Esophagus (tissue), 2 donors: ENCODE measurements around the gene COX8C. TPM values are rescaled to one million over a fixed set of nuclear protein-coding genes. Genes with fewer than 3 reads are reported as not detected.
A peak's percentile ranks its signal among the peaks of the same experiment; 100 is the strongest.

Experiments
- H3K27ac ChIP-seq, 2 donors: one replicate each; pipeline ENCODE4 v1.5.1; 2013; ENCODE audit warnings: low read depth in 2 of 2, mild to moderate bottlenecking in 2 of 2, inconsistent platforms in 1 of 2, low read length in 1 of 2, moderate library complexity in 1 of 2
- H3K27me3 ChIP-seq, 2 donors: one replicate each; pipeline ENCODE4 v1.6.1; 2013; ENCODE audit warnings: low read length in 2 of 2, control low read depth in 1 of 2, mild to moderate bottlenecking in 1 of 2; ENCODE audit not compliant: insufficient read depth in 2 of 2, control insufficient read depth in 1 of 2
- H3K36me3 ChIP-seq, 2 donors: one replicate each; pipeline ENCODE4 v1.6.1; 2013; ENCODE audit warnings: low read length in 1 of 2; ENCODE audit not compliant: control insufficient read depth in 2 of 2, insufficient read depth in 2 of 2
- H3K4me1 ChIP-seq, 2 donors: one replicate each; pipeline ENCODE4 v1.6.1; 2013; ENCODE audit warnings: low read length in 1 of 2; ENCODE audit not compliant: control insufficient read depth in 2 of 2, insufficient read depth in 2 of 2
- H3K4me3 ChIP-seq, 2 donors: one replicate each; pipeline ENCODE4 v1.5.1; 2013; ENCODE audit warnings: low read length in 2 of 2, mild to moderate bottlenecking in 2 of 2, low read depth in 1 of 2, moderate library complexity in 1 of 2
- H3K9me3 ChIP-seq, 2 donors: one replicate each; pipeline ENCODE4 v1.6.1; 2013; ENCODE audit warnings: mild to moderate bottlenecking in 2 of 2, low read depth in 1 of 2, low read length in 1 of 2, moderate library complexity in 1 of 2; ENCODE audit not compliant: control insufficient read depth in 2 of 2, insufficient read depth in 1 of 2
- WGBS, 2 donors: extraction: QIAGEN DNeasy Blood & Tissue Kit; methylation state at CpG; one replicate each; pipeline ENCODE4 v1.1.7; 2013; 5-methylcytosine and 5-hydroxymethylcytosine counted together
- polyA plus RNA-seq, 2 donors: library from polyadenylated mRNA; stranded (reverse); fragments of 200-250 nt; gene quantifications; one replicate each; pipeline ENCODE4 v1.2.3, GENCODE V29; 2013
- donor health status: healthy with polysubstance abuse.
- donor health status: Bipolar disorder and iron deficiency.

COX8C gene
- not detected for polyA plus RNA-seq

GRCh38 chr14:93346926-93347721 lies at the start of gene COX8C:
Gene COX8C (plus strand): TSS chr14:93347182. CDS start chr14:93347269, 87 bp downstream.
- H3K4me1 ChIP-seq = no peaks in the 10 kb centered on the region
- H3K36me3 ChIP-seq = no peaks in the 10 kb centered on the region
- 96 to 97% methylated on average over 55 to 60 of the region's 60 CpGs for WGBS, 2 donors
- H3K9me3 ChIP-seq = no peaks in the 10 kb centered on the region
- no peak within 1 kb of the TSS for H3K27ac ChIP-seq
- H3K27me3 ChIP-seq = no peaks in the 10 kb centered on the region
- no peak within 1 kb of the TSS for H3K4me3 ChIP-seq

GRCh38 chr14:93299416-93299815 lies 47.6 kb upstream of the COX8C start:
- Histone ChIP-seq H3K4me1 (no peaks in the 10 kb centered on the region), H3K27me3 (no peaks in the 10 kb centered on the region), H3K36me3 (no peaks in the 10 kb centered on the region), H3K27ac (no peak overlapping the region), H3K4me3 (no peak overlapping the region), H3K9me3 (no peaks in the 10 kb centered on the region)
- 88 to 91% methylated on average over 3 of the region's 3 CpGs for WGBS, 2 donors

GRCh38 chr14:93299866-93300265 lies 47.1 kb upstream of the COX8C start:
- H3K9me3 ChIP-seq = no peaks in the 10 kb centered on the region
- H3K4me3 ChIP-seq = no peak overlapping the region
- H3K27me3 ChIP-seq = no peaks in the 10 kb centered on the region
- H3K27ac ChIP-seq = no peak overlapping the region
- no peaks in the 10 kb centered on the region for H3K36me3 ChIP-seq
- 78 to 81% methylated on average over 6 of the region's 6 CpGs for WGBS, 2 donors
- no peaks in the 10 kb centered on the region for H3K4me1 ChIP-seq

GRCh38 chr14:93301821-93302447 lies 45.0 kb upstream of the COX8C start:
- Histone ChIP-seq H3K9me3 (no peaks in the 10 kb centered on the region), H3K4me3 (no peak overlapping the region), H3K4me1 (no peaks in the 10 kb centered on the region), H3K36me3 (no peaks in the 10 kb centered on the region), H3K27ac (no peak overlapping the region), H3K27me3 (no peaks in the 10 kb centered on the region)
- 88 to 89% methylated on average over 6 of the region's 6 CpGs for WGBS, 2 donors

- H3K4me1 ChIP-seq = no peaks in the 10 kb centered on the region
- WGBS, 2 donors = 94% methylated on average over 12 of the region's 12 CpGs
- no peak overlapping the region for H3K27ac ChIP-seq
These were observed 44.0 kb upstream of the COX8C start for GRCh38 chr14:93302688-93303581.

GRCh38 chr14:93303659-93304058 lies 43.3 kb upstream of the COX8C start:
- no peaks in the 10 kb centered on the region for H3K4me1 ChIP-seq
- WGBS, 2 donors = 65 to 70% methylated on average over 3 of the region's 3 CpGs
- H3K27ac ChIP-seq = no peak overlapping the region

More at GRCh38 chr14:93302688-93303581, 44.0 kb upstream of the COX8C start:
- Histone ChIP-seq H3K9me3 (no peaks in the 10 kb centered on the region), H3K36me3 (no peaks in the 10 kb centered on the region), H3K4me3 (no peak overlapping the region), H3K27me3 (no peaks in the 10 kb centered on the region)

GRCh38 chr14:93304771-93305170 lies 42.2 kb upstream of the COX8C start:
- H3K4me3 ChIP-seq = no peak overlapping the region
- H3K4me1 ChIP-seq = no peaks in the 10 kb centered on the region
- H3K27me3 ChIP-seq = no peaks in the 10 kb centered on the region
- 94 to 95% methylated on average over 1 of the region's 1 CpG for WGBS, 2 donors
- H3K9me3 ChIP-seq = no peaks in the 10 kb centered on the region
- no peak overlapping the region for H3K27ac ChIP-seq
- H3K36me3 ChIP-seq = no peaks in the 10 kb centered on the region

More at GRCh38 chr14:93303659-93304058, 43.3 kb upstream of the COX8C start:
- H3K9me3 ChIP-seq = no peaks in the 10 kb centered on the region
- no peaks in the 10 kb centered on the region for H3K27me3 ChIP-seq
- no peaks in the 10 kb centered on the region for H3K36me3 ChIP-seq
- H3K4me3 ChIP-seq = no peak overlapping the region

- H3K4me1 ChIP-seq = no peaks in the 10 kb centered on the region
- H3K27ac ChIP-seq = peak overlapping the region in 1 of 2 donors; percentile 41
- H3K4me3 ChIP-seq = no peak overlapping the region
- H3K27me3 ChIP-seq = no peaks in the 10 kb centered on the region
- no peaks in the 10 kb centered on the region for H3K36me3 ChIP-seq
- H3K9me3 ChIP-seq = no peaks in the 10 kb centered on the region
- 74 to 80% methylated on average over 6 of the region's 6 CpGs for WGBS, 2 donors
These were observed 41.1 kb upstream of the COX8C start for GRCh38 chr14:93305725-93306418.

GRCh38 chr14:93306812-93307211 lies 40.2 kb upstream of the COX8C start:
- no peaks in the 10 kb centered on the region for H3K4me1 ChIP-seq
- H3K27ac ChIP-seq = no peak overlapping the region
- H3K9me3 ChIP-seq = no peaks in the 10 kb centered on the region
- no peaks in the 10 kb centered on the region for H3K36me3 ChIP-seq
- no peaks in the 10 kb centered on the region for H3K27me3 ChIP-seq
- H3K4me3 ChIP-seq = no peak overlapping the region
